GM21576 (cell line): ENCODE data around the gene RRP7A.
A peak's percentile ranks its signal among the peaks of the same experiment; 100 is the strongest.
"Not testable (repeated sequence)": the region's sequence is repeated elsewhere in the genome, so short reads cannot be mapped to it uniquely, and the experiment has no call there.

Source experiments
- ATAC-seq: cut with Tn5 transposase; IDR thresholded peaks from one replicate; pipeline ENCODE4 v1.9.1; 2021; ENCODE audit warnings: mild to moderate bottlenecking, moderate library complexity; ENCODE audit not compliant: unreplicated experiment

RRP7A gene

DNA sequence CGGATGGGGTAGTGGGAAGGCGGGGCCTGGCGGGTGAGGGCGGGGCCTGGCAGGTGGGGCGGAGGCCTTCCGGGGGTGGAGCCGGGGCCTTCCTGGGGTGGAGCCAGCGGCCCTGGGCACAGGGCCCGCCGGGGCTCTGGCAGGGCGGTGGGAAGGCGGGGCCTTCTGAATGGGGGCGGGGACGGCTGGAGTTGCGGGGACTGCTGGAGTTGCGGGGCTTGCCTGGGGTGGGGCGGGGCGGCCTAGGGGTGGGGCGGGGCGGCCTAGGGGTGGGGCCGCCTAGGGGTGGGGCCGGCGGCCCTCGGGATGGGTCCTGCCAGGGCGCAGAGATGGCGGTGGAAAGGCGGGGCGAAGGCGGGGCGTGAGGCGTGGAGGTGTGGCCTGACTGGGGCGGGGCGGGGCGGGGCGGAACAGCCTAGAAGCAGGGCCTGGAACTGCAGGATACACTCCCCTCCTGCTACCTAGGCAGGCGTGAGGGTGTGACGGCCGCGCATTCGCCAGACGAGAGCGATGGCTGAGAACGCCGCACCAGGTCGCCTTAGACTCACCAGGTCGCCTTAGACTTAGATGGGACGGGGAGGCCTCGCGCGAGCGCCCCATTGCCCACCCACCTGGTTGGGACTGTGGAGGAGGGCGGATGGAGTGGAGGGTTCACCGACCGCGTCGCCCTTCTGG lies 19.3 kb downstream of the RRP7A start:
- ATAC-seq, result peak; percentile 65

DNA sequence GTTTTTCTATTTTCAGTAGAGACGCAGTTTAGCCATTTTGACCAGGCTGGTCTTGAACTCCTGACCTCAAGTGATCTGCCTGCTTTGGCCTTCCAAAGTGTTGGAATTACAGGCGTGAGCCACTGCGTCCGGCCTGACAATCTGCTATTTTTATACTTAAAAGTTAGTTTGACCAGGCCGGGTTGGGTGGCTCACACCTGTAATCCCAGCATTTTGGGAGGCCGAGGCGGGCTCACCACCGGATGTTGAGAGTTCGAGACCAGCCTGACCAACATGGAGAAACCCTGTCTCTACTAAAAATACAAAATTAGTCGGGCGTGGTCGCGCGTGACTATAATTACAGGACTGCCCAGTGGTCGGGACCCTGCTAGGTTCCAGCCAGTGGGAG lies 19.8 kb downstream of the RRP7A start:
- not testable (repeated sequence) for ATAC-seq

DNA sequence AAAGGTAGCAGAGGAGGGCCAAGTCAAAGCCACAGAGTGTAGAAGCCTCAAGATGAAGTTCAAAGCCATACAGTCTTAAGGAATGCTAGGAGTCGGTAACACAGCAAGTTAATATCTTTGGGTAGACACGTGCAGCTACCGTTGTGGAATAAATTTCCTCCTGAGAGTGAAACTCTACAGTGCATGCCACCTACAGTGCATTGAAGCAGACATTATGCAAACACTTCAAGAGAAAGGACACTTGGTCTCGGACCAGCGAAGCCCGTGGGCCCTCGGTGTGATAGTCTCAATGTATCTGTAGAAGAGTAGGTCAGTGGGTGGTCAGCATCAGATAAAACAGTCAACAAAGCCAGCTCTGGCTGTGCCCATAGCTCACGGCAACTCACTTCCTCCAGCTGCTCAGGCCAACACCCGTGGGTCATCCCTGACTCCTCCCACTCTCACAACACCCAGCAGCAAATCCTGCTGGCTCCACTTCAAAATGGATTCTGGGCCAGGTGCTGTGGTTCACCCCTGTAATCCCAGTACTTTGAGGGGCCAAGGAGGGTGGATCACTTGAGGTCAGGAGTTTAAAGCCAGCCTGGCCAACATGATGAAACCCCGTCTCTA lies 24.0 kb downstream of the RRP7A start:
- ATAC-seq, result not testable (repeated sequence)

DNA sequence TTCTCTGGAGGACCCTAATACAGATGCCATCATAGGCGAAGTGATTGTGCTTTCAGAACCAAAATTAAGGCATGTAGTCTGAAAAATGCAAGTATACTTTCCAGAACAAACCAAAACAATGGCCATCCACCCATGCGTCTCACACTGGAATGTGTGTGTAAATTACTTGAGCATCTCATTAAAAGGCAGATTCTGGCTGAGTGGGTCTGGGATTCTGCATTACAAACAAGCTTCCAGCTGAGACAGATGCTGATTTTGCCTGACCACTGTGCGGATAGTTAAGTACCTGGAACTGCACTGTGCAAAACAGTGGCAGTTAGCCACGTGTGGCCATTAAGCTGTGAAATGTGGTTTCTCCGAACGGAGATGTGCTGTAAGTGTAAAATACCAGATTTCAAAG lies 26.2 kb downstream of the RRP7A start:
- no peak for ATAC-seq

DNA sequence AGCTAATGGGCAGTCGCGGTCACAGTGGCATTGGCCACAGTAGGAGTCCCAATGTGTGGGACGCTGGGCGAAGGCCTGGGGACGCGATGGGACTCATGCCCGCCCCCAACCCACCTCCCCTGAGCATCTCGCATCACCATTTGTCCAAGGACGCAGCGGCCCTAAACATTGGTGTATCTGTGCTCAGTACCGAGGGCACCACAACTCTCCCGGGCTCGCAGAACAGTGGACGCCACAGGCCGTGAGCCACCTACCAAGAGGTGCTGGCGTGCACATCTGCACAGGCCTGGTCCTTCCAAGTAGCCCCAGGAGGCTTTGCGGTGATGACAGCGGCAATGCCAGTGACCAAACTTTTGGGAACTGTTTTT lies 27.3 kb downstream of the RRP7A start:
- ATAC-seq, result no peak

DNA sequence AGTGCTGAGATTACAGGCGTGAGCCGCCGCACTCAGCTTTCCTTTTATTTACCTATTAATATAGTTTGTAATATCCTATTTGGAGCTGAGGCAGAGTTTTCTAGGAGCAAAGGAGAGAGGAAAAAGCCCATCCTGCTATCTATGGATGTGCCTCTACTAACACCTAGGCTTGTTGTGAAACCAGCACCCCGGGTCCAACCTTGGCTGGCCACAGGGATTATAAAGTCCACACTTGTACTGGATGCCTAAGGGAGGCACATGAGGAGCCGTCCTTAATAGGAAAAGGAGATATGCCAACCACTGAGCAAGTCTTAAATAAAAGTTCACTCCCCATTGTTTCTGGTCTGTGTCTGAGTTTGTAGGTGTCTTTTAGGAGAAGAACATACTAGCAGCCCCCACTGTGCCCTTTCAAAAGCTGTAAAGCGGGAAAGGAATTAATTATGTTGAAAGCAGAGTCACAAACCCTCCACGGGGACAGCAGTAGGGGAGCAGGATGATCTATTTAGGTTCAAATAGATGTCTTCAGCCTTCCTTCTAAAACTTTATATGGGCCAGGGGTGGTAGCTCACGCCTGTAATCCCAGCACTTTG lies 29.3 kb downstream of the RRP7A start:
- ATAC-seq, result no peak

DNA sequence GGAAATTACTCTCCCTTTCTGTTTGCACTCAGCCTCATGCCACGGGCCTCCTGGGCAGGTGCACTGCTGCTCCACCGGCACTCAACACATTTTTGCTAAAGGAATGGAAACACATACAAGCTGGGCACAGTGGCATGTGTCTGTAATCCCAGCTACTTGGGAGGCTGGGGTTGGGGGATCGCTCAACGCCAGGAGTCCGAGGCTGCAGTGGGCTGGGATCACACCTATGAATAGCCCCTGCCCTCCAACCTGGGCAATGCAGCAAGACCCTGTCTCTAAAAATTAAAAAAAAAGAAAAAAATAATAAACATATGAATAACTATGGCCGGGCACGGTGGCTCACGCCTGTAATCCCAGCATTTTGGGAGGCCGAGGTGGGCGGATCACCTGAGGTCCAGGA lies 30.6 kb downstream of the RRP7A start:
- ATAC-seq, result no peak

DNA sequence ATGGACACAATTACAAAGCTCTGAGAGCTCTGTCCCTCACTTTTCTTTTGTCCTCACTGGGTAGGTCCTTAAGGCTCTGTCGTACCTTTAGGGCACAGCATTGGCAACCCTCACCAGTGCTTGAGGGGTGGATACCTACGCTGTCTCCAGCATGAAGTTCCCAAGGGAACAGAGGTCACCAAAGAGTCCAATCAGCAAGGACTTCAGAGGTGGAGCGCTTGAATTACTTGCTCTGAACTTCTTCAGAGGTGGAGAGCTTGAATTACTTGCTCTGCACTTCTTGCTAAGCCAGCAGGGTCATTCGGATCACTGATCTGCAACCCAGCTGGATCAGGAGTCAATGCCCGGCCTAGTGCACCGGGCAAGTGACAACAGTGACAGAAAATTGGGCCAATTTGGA lies 35.1 kb downstream of the RRP7A start:
- no peak for ATAC-seq

DNA sequence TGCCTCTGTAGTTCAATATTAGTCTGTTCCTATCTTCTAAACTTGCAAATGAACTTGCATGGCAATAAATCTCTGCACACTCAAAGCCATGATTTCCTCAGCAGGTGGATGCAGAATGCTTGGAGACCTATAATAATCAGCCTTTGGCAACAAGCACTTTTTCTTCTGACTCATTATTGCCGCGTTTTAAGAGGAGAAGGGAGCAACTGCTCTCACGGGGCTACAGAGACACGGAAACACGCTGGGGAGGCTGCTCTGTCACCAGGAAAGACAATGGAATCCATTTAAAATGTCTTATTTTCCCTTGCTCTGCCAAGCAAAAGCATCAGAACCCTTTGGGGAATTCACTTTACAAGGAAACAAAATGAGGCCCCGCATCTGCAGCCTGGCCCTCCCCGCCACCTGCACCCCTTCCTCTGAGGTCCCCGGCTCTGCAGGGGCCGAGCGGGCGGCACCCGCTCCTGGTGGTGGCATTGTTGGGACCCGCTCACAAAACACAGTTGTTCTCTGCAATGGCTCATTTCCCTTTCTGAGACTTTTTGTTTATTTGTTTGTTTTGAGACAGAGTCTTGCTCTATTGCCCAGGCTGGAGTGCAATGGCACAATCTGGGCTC lies 35.9 kb downstream of the RRP7A start:
- ATAC-seq, result not testable (repeated sequence)

DNA sequence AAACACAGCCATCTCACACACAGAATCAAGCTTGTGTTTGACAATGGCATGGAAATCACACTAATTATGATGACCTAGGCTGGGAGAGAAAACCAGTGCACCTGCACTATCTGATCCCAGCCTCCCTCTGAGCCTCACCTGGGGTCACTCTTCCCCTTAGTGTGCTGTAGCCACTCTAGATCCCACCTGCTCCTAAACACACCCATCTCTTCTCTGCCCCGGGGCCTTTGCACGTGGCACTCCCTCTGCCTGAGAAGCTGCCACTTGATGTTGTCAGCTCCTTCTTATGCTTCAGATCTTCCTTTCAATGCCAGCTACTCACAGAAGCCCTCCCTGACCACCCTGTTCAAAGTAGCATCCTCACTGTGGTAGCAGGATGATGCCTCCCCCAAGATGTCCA lies 44.5 kb downstream of the RRP7A start:
- no peak for ATAC-seq

DNA sequence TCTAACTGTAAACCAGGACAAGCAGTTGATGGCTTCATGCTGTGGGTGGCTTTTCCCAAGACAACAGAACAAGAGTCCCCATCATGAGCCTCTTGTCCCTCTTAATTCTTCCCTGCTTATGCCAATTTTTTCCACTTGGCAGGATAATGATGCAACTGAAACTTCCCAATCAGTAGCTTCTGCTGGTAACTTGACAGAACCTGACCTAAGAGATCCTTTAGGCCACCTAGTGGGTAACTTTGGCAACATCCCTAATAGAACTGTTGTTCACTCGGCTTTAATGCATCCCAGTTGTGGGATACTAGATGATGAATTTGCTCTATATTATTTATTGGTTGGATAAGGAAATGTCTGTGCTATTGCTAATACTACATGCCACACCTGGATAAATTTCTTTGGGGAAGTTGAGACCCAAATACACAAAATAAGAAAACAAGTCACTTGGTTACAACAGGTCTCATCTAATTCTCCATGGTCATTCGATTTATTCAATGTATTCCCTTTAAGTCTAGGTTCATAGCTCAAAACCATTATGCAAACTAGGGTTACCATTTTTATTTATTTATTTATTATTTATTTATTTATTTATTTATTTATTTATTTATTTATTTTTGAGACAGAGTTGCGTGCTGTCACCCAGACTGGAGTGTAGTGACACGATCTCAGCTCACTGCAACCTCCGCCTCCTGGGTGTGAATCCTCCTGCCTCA lies 46.0 kb downstream of the RRP7A start:
- no peak for ATAC-seq

DNA sequence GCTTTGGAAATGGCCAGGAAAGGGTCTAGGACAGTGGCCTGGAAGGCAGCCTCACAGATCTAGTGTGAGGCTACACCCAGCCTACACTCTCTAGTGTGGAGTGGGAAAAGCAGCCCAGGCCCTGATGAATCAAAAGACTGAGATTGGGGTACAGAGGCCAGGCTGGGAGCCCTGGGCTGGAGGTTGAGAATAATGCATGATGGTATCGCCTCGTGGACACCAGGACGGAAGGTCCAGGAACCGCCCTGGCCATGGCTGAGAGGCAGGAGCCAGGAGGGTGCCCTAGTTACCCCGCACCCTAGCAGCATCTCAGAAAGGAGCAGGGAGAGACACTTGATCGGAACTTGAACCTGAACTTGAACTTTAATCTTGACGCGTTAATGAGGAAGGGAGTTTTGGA lies 46.9 kb downstream of the RRP7A start:
- ATAC-seq, result no peak

DNA sequence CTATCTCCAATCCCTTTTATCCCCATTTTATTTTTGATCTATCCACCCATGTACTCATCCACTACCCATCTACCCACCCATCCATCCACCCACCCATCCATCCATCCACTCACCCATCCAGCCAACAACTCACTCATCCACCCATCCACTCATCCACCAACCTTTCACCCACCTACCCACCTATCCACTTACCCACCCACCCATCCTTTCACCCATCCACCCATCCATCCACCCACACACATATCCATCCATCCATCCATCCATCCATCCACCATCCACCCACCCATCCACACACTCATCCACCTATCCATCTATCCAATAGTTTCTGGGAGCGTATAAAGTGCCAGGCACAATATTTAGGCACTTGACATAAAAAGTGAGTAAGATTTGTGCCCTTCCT lies 48.2 kb downstream of the RRP7A start:
- no peak for ATAC-seq

DNA sequence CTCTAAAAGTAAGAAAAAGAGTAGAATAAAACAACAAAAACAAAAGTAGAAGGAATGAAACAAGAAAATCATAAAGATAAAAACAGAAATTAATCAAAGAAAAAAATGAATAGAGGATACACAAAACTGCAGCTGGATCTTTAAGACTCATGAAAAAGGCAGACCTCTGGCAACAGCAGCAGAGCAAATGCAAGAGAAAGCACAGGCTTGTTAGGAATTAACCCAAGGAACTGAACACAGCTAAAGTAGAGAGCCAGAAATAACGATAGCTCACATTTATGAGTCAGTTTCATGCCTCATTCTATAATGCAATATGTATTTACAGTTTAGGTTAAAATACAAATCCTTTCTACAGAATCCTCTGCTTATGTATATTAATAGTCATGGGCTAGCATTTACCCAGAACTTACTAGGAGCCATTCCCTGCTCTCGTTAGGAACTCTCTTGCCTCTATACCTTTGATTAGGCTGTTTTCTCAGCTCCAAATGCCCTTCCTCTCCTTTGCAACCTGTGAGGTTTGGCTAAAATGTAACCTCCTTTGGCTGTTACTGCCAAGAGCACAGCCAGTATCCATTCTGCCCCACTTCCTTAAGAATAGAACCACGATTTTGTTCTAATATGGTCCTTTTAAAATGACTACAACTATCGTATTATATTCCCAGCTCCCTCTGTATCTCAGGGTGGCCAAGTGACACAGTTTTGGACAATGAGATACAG lies 49.1 kb downstream of the RRP7A start:
- ATAC-seq, result no peak

DNA sequence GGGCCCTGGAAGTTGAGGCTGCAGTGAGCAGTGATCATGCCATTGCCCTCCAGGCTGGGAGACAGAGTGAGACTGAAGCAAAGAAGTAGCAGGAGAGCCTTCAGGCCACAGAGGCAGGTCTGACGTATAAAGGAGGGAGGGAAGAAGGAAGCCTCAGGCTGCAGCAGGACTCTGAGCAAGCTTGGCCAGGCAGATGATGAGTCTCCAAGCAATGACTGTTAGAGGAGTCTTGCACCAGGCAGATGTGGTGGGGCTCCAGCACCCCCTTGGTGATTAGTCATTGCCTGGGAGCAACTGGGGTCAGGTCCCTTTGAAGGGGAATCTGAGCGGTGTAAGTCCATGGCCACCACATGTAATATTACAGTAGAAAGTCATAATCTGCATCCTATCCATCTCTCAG lies 50.8 kb downstream of the RRP7A start:
- ATAC-seq, result no peak

DNA sequence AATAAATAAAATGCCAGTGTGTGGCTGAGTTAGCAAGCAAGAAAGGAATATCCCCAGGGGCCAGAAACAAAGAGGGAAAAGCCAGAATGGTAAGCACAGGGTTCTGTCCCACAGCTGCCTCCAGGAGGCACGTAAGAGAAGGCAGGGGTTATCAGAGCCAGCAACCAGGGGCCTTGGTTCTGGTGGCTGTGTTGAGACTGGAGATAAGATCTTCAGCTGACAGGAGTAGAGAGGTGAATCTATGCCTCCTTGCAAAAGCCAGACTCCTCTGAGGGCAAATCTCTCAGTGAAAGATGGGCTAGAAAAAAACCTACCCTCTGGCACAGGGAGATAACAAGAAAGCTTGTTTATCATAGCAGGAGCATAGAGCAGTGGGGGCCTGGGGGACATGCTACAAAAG lies 57.6 kb downstream of the RRP7A start:
- no peak for ATAC-seq

DNA sequence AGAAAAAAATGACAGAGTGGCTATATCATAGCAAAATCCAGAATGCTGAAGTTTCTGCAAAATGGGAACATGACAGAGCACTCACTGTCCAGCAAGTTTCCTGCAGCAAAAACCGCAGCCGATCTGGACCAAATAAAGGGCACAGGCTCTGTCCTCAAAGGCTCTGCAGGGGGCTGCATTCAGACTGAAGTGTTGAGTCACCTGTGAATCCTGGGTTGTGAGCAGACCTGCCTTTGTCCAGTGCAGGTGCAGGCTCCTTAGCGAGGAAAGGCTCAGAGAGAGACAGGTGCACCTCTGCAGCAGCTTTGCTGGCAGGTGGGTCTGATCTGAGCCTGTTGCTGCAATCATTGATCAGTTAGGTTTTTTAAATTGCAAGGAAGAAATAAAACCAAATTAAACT lies 58.1 kb downstream of the RRP7A start:
- no peak for ATAC-seq
